Liver (tissue), 3 donors: Measurements from ENCODE around the gene HELZ2.

ENCODE experiments used
- GABPA ChIP-seq, 2 donors: IDR thresholded peaks in 1 of 2; conservative IDR thresholded peaks in 1 of 2; 2 replicates each; pipeline ENCODE4 v1.6.1; 2016; ENCODE audit warnings: antibody characterized with exemption in 2 of 2, mild to moderate bottlenecking in 1 of 2, moderate library complexity in 1 of 2
- JUND ChIP-seq, 2 donors: IDR thresholded peaks; 2 replicates each; pipeline ENCODE4 v1.6.1; 2016; ENCODE audit warnings: antibody characterized with exemption in 2 of 2
- RAD21 ChIP-seq, 2 donors: IDR thresholded peaks; 2 replicates each; pipeline ENCODE4 v1.6.1; 2016; ENCODE audit warnings: antibody characterized with exemption in 2 of 2, mild to moderate bottlenecking in 2 of 2
- SP1 ChIP-seq: IDR thresholded peaks from 2 replicates; pipeline ENCODE4 v1.6.1; 2018; ENCODE audit warnings: antibody characterized with exemption, mild to moderate bottlenecking
- TF ChIP-seq, protein P1 (sequence below): IDR thresholded peaks from 2 replicates; pipeline ENCODE4 v1.6.1; 2016; ENCODE audit warnings: antibody characterized with exemption
- TF ChIP-seq, protein P2 (sequence below): fragments of 150-350 bp; IDR thresholded peaks from 2 replicates; pipeline ENCODE4 v1.5.1; 2017; ENCODE audit warnings: improper control_type of control experiment, low read depth, low read length; ENCODE audit not compliant: missing input control
- TF ChIP-seq, protein P3 (sequence below): IDR thresholded peaks from 2 replicates; pipeline ENCODE4 v1.6.1; 2016; ENCODE audit warnings: antibody characterized with exemption
- TF ChIP-seq, protein P4 (sequence below): IDR thresholded peaks from 2 replicates; pipeline ENCODE4 v1.6.1; 2016; ENCODE audit warnings: antibody characterized with exemption, mild to moderate bottlenecking
- donor health status: healthy.
- donor health status: healthy.

DNA sequence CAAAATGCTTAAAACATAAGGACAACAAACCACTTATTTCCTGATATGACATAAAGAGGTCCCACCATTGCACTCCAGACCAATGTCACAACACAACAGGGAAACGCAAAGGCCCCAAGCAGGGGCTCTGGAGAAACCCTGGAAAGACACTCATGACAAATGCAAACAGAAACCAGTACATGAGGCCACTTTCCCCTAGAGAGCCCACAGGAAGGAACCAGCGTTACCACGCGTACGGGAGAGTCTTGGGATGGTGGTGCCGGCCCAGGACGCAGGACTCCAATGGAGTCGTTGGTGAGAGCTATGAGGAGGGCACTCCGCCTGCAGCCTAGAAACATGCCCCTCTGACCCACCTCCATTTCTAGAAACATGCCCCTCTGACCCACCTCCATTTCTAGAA is 32.6 kb upstream of the HELZ2 start:
- TF ChIP-seq, protein P1, sequence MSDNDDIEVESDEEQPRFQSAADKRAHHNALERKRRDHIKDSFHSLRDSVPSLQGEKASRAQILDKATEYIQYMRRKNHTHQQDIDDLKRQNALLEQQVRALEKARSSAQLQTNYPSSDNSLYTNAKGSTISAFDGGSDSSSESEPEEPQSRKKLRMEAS: no peak
- TF ChIP-seq, protein P2, sequence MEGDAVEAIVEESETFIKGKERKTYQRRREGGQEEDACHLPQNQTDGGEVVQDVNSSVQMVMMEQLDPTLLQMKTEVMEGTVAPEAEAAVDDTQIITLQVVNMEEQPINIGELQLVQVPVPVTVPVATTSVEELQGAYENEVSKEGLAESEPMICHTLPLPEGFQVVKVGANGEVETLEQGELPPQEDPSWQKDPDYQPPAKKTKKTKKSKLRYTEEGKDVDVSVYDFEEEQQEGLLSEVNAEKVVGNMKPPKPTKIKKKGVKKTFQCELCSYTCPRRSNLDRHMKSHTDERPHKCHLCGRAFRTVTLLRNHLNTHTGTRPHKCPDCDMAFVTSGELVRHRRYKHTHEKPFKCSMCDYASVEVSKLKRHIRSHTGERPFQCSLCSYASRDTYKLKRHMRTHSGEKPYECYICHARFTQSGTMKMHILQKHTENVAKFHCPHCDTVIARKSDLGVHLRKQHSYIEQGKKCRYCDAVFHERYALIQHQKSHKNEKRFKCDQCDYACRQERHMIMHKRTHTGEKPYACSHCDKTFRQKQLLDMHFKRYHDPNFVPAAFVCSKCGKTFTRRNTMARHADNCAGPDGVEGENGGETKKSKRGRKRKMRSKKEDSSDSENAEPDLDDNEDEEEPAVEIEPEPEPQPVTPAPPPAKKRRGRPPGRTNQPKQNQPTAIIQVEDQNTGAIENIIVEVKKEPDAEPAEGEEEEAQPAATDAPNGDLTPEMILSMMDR: no peak
- TF ChIP-seq GABPA (IDR thresholded peaks at IDR 0.05 in 1 of 2, conservative IDR thresholded peaks at IDR 0.05 in 1 of 2) (no peak), JUND (IDR thresholded peaks at IDR 0.05) (no peak), RAD21 (IDR thresholded peaks at IDR 0.05) (no peak), SP1 (no peak)
- TF ChIP-seq, protein P3, sequence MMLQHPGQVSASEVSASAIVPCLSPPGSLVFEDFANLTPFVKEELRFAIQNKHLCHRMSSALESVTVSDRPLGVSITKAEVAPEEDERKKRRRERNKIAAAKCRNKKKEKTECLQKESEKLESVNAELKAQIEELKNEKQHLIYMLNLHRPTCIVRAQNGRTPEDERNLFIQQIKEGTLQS: no peak
- TF ChIP-seq, protein P4, sequence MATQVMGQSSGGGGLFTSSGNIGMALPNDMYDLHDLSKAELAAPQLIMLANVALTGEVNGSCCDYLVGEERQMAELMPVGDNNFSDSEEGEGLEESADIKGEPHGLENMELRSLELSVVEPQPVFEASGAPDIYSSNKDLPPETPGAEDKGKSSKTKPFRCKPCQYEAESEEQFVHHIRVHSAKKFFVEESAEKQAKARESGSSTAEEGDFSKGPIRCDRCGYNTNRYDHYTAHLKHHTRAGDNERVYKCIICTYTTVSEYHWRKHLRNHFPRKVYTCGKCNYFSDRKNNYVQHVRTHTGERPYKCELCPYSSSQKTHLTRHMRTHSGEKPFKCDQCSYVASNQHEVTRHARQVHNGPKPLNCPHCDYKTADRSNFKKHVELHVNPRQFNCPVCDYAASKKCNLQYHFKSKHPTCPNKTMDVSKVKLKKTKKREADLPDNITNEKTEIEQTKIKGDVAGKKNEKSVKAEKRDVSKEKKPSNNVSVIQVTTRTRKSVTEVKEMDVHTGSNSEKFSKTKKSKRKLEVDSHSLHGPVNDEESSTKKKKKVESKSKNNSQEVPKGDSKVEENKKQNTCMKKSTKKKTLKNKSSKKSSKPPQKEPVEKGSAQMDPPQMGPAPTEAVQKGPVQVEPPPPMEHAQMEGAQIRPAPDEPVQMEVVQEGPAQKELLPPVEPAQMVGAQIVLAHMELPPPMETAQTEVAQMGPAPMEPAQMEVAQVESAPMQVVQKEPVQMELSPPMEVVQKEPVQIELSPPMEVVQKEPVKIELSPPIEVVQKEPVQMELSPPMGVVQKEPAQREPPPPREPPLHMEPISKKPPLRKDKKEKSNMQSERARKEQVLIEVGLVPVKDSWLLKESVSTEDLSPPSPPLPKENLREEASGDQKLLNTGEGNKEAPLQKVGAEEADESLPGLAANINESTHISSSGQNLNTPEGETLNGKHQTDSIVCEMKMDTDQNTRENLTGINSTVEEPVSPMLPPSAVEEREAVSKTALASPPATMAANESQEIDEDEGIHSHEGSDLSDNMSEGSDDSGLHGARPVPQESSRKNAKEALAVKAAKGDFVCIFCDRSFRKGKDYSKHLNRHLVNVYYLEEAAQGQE: no peak
